Stomach (tissue), 4 donors: Measurements from ENCODE around the gene HK3.

ENCODE experiments used
- EP300 ChIP-seq: sonication (generic); formaldehyde crosslinking; IDR thresholded peaks from one replicate; pipeline ENCODE4 v1.6.1; 2017; ENCODE audit warnings: antibody characterized with exemption
- POLR2A ChIP-seq, 4 donors: fragments of 450-650 bp; IDR thresholded peaks; one replicate each; pipeline ENCODE4 v1.6.1; 2016; ENCODE audit warnings: antibody characterized with exemption in 4 of 4, control low read depth in 2 of 4, mild to moderate bottlenecking in 1 of 4, moderate library complexity in 1 of 4
- POLR2AphosphoS5 ChIP-seq, 3 donors: sonication (generic); formaldehyde crosslinking; IDR thresholded peaks; one replicate each; pipeline ENCODE4 v1.6.1; 2016; ENCODE audit warnings: antibody characterized with exemption in 3 of 3
- TF ChIP-seq, protein P1 (sequence below), 7 experiments: fragments of 450-650 bp in 4 of 7; fragments of 200-600 bp in 3 of 7; sonication (generic) in 3 of 7; IDR thresholded peaks; one replicate each; pipeline ENCODE4 v1.5.1; 2016 to 2019; ENCODE audit warnings: antibody characterized with exemption in 7 of 7, control low read depth in 2 of 7, mild to moderate bottlenecking in 1 of 7

DNA sequence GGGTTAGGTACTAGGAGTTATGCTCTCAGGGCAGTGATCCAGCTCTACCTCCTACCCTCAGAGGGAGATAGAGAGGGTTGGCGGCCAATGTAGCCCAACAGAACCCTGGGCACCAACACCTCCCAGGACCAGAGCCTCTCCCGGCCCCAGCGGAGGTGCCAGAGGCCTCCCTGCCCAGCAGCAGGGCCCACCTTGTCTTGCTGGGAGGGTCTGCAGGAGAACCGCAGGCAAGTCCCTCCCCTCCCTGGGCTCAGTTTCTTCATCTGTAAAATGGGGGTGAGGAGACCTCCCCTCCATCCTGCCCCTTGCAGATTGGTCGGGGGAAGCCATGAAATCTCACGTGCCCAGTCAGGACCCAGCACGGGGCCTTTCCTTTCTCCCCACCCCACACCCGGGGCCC lies 34.4 kb downstream of the HK3 start:
- TF ChIP-seq, protein P1, sequence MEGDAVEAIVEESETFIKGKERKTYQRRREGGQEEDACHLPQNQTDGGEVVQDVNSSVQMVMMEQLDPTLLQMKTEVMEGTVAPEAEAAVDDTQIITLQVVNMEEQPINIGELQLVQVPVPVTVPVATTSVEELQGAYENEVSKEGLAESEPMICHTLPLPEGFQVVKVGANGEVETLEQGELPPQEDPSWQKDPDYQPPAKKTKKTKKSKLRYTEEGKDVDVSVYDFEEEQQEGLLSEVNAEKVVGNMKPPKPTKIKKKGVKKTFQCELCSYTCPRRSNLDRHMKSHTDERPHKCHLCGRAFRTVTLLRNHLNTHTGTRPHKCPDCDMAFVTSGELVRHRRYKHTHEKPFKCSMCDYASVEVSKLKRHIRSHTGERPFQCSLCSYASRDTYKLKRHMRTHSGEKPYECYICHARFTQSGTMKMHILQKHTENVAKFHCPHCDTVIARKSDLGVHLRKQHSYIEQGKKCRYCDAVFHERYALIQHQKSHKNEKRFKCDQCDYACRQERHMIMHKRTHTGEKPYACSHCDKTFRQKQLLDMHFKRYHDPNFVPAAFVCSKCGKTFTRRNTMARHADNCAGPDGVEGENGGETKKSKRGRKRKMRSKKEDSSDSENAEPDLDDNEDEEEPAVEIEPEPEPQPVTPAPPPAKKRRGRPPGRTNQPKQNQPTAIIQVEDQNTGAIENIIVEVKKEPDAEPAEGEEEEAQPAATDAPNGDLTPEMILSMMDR (IDR thresholded peaks at IDR 0.05), result no peak
- no peak for TF ChIP-seq POLR2A (IDR thresholded peaks at IDR 0.05)
- no peak for TF ChIP-seq POLR2AphosphoS5 (IDR thresholded peaks at IDR 0.05)
- TF ChIP-seq EP300, result no peak
